Lower leg skin (tissue), 3 donors: Measurements from ENCODE around the gene ABHD12.

Experiments
- POLR2A ChIP-seq, 2 donors: fragments of 450-650 bp; IDR thresholded peaks; one replicate each; pipeline ENCODE4 v1.6.1; 2016 to 2017; ENCODE audit warnings: antibody characterized with exemption in 2 of 2, mild to moderate bottlenecking in 1 of 2, moderate library complexity in 1 of 2
- TF ChIP-seq, protein P1 (sequence below), 3 donors: fragments of 450-650 bp; IDR thresholded peaks; one replicate each; pipeline ENCODE4 v1.5.1; 2016; ENCODE audit warnings: antibody characterized with exemption in 3 of 3, mild to moderate bottlenecking in 3 of 3, moderate library complexity in 2 of 3

DNA sequence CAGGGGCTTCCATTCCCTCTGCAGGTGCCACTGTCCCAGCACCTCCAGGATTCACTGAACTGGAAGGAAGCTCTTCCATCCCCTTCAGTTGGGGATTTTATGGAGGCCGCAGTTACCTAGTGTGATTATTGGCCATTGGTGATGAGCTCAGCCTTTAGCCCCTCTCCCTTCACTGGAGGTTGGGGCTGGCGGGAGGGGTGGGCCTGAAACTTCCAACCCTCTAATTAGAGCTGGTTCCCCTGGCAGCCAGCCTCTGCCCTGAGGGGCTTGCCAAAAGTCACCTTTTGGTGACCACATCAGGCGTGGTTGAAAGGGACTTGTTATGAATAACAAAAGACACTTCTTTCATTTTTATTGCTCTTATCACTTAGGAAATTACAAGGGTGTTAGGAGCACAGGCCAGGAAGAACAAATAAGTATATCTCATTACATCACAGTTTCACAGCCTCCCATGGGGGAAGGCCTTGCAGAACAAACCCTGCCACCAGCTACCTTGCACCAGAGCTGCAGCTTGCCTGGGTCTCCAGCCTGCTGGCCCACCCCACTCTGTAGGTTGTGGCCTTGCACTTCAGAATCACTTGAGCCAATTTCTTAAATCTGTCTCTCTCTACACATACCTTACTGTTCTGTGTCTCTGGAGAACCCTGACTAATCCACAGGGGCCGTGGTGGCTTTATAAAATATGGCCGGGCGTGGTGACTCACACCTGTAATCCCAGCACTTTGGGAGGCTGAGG is 137.8 kb downstream of the ABHD12 start:
- TF ChIP-seq POLR2A (IDR thresholded peaks at IDR 0.05) = no peak
- TF ChIP-seq, protein P1, sequence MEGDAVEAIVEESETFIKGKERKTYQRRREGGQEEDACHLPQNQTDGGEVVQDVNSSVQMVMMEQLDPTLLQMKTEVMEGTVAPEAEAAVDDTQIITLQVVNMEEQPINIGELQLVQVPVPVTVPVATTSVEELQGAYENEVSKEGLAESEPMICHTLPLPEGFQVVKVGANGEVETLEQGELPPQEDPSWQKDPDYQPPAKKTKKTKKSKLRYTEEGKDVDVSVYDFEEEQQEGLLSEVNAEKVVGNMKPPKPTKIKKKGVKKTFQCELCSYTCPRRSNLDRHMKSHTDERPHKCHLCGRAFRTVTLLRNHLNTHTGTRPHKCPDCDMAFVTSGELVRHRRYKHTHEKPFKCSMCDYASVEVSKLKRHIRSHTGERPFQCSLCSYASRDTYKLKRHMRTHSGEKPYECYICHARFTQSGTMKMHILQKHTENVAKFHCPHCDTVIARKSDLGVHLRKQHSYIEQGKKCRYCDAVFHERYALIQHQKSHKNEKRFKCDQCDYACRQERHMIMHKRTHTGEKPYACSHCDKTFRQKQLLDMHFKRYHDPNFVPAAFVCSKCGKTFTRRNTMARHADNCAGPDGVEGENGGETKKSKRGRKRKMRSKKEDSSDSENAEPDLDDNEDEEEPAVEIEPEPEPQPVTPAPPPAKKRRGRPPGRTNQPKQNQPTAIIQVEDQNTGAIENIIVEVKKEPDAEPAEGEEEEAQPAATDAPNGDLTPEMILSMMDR (IDR thresholded peaks at IDR 0.05) = no peak
